ENCODE measurements around the gene MMGT1.
"Not testable (repeated sequence)": the region's sequence is repeated elsewhere in the genome, so short reads cannot be mapped to it uniquely, and the experiment has no call there.

MMGT1 gene

GRCh38 chrX:135920516-135920915 lies 53.3 kb downstream of the MMGT1 start:
- DNase-seq = not testable (repeated sequence)

GRCh38 chrX:135914404-135914803 lies 59.4 kb downstream of the MMGT1 start:
- DNase-seq = no peak
